Measurements from ENCODE around the gene ST8SIA1.

Gene ST8SIA1

GRCh38 chr12:22284871-22285270 is 49.6 kb downstream of the ST8SIA1 start:
- DNase-seq (ENCODE audit: low read depth in 2 of 3, low spot score in 1 of 3) = no peak

GRCh38 chr12:22283508-22283907 is 51.0 kb downstream of the ST8SIA1 start:
- DNase-seq (ENCODE audit: low read depth in 2 of 3, low spot score in 1 of 3) = no peak

- DNase-seq (ENCODE audit: low read depth in 2 of 3, low spot score in 1 of 3) = no peak
Measured at GRCh38 chr12:22283006-22283506, 51.5 kb downstream of the ST8SIA1 start.

GRCh38 chr12:22282283-22282682 is 52.2 kb downstream of the ST8SIA1 start:
- DNase-seq (ENCODE audit: low read depth in 2 of 3, low spot score in 1 of 3) = no peak

- DNase-seq (ENCODE audit: low read depth in 2 of 3, low spot score in 1 of 3) = no peak
Measured at GRCh38 chr12:22276867-22277266, 57.6 kb downstream of the ST8SIA1 start.

- DNase-seq (ENCODE audit: low read depth in 2 of 3, low spot score in 1 of 3) = no peak
Measured at GRCh38 chr12:22276313-22276712, 58.2 kb downstream of the ST8SIA1 start.

GRCh38 chr12:22275843-22276242 is 58.7 kb downstream of the ST8SIA1 start:
- DNase-seq (ENCODE audit: low read depth in 2 of 3, low spot score in 1 of 3) = no peak

GRCh38 chr12:22272335-22273151 is 62.0 kb downstream of the ST8SIA1 start:
- no peak for DNase-seq (ENCODE audit: low read depth in 2 of 3, low spot score in 1 of 3)

- no peak for DNase-seq (ENCODE audit: low read depth in 2 of 3, low spot score in 1 of 3)
Measured at GRCh38 chr12:22271023-22271422, 63.5 kb downstream of the ST8SIA1 start.

- no peak for DNase-seq (ENCODE audit: low read depth in 2 of 3, low spot score in 1 of 3)
Measured at GRCh38 chr12:22268973-22269372, 65.5 kb downstream of the ST8SIA1 start.

- DNase-seq (ENCODE audit: low read depth in 2 of 3, low spot score in 1 of 3) = no peak
Measured at GRCh38 chr12:22268406-22268805, 66.1 kb downstream of the ST8SIA1 start.

GRCh38 chr12:22266101-22266500 is 68.4 kb downstream of the ST8SIA1 start:
- no peak for DNase-seq (ENCODE audit: low read depth in 2 of 3, low spot score in 1 of 3)

GRCh38 chr12:22264380-22264779 is 70.1 kb downstream of the ST8SIA1 start:
- DNase-seq (ENCODE audit: low read depth in 2 of 3, low spot score in 1 of 3) = no peak

GRCh38 chr12:22262309-22262708 is 72.2 kb downstream of the ST8SIA1 start:
- no peak for DNase-seq (ENCODE audit: low read depth in 2 of 3, low spot score in 1 of 3)

- no peak for DNase-seq (ENCODE audit: low read depth in 2 of 3, low spot score in 1 of 3)
Measured at GRCh38 chr12:22257100-22257499, 77.4 kb downstream of the ST8SIA1 start.

- DNase-seq (ENCODE audit: low read depth in 2 of 3, low spot score in 1 of 3) = no peak
Measured at GRCh38 chr12:22256605-22257004, 77.9 kb downstream of the ST8SIA1 start.

GRCh38 chr12:22256041-22256441 is 78.5 kb downstream of the ST8SIA1 start:
- DNase-seq (ENCODE audit: low read depth in 2 of 3, low spot score in 1 of 3) = no peak

- DNase-seq (ENCODE audit: low read depth in 2 of 3, low spot score in 1 of 3) = no peak
Measured at GRCh38 chr12:22255097-22255496, 79.4 kb downstream of the ST8SIA1 start.

GRCh38 chr12:22254478-22254877 is 80.0 kb downstream of the ST8SIA1 start:
- no peak for DNase-seq (ENCODE audit: low read depth in 2 of 3, low spot score in 1 of 3)

- no peak for DNase-seq (ENCODE audit: low read depth in 2 of 3, low spot score in 1 of 3)
Measured at GRCh38 chr12:22252057-22252456, 82.5 kb downstream of the ST8SIA1 start.

- DNase-seq (ENCODE audit: low read depth in 2 of 3, low spot score in 1 of 3) = no peak
Measured at GRCh38 chr12:22250762-22251161, 83.7 kb downstream of the ST8SIA1 start.

GRCh38 chr12:22248571-22249115 is 85.9 kb downstream of the ST8SIA1 start:
- no peak for DNase-seq (ENCODE audit: low read depth in 2 of 3, low spot score in 1 of 3)

GRCh38 chr12:22248121-22248520 is 86.4 kb downstream of the ST8SIA1 start:
- no peak for DNase-seq (ENCODE audit: low read depth in 2 of 3, low spot score in 1 of 3)
